Stimulated activated CD8-positive, alpha-beta memory T cell treated with anti-CD3 and anti-CD28 coated beads, Interleukin-7, amount 100 ng/mL, for 48 hours (primary cell): ENCODE data around the gene TFPI.
"Not testable (repeated sequence)": the region's sequence is repeated elsewhere in the genome, so short reads cannot be mapped to it uniquely, and the experiment has no call there.

Experiments
- DNase-seq, 2 donors: peaks; one replicate each; pipeline ENCODE4 v3.0.0-alpha.2; 2020; ENCODE audit warnings: low read depth in 1 of 2; ENCODE audit errors: extremely low read depth in 1 of 2

TFPI gene

DNA sequence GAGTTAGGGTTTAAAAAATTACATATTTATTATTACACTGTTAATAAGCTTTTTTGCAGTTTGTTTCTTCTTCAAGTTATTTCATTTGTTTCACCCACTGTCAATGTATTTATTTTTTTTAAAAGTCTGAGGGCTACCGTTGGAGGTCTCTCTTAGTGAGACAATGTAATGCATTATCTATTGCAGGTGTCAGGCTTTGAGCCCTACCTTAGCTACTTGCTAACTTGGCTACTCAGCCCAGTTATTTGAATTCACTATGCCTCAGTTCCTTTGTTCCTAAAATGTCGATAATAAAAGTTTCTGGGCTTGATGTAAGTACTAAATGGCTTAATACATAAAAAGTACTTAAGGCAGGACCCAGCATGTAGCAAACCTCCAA, 458 bp upstream of the TFPI start:
- DNase-seq, result no peak

GRCh38 chr2:187552828-187553681, 1.2 kb downstream of the TFPI start:
- DNase-seq, result no peak

DNA sequence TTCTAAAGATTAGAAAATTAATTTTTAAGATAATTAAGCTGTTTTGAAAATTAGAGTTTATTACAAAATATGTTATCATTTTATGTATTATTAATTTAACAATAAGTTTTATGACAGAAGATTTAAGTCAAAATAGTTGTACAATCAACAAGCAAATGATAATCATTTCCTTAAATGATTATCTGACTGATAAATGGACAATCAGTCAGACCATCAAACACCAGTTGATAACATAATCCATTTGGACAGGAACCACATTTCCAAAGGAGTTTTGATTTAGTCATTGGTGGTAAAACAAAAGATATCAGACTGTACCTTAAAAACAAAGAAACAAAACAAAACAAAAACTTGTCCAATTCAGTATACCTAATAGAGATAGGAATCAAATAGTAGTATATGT, 1.9 kb downstream of the TFPI start:
- no peak for DNase-seq

DNA sequence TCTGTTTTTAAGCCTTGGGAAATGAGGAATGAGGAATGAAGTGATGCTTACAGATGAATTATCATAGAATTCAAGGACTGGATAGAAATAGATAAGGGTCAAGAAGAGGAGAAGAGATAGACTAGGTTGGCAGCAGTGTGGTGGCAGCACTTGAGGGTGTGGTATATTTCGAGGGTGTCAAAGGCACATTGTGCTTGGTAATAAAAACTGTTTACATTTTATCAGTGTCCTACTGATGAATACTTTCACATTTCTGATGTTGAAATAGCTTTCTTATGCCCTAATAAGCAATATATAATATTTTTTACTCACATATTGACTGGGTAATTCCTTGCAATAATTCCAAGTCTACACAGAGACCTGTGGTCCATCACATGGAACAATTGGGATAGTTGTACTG, 3.4 kb downstream of the TFPI start:
- DNase-seq, result no peak

GRCh38 chr2:187549951-187550555, 4.2 kb downstream of the TFPI start:
- DNase-seq, result no peak

GRCh38 chr2:187549193-187549592, 5.0 kb downstream of the TFPI start:
- DNase-seq, result no peak

- no peak for DNase-seq
Measured at GRCh38 chr2:187548656-187549055, 5.6 kb downstream of the TFPI start.

DNA sequence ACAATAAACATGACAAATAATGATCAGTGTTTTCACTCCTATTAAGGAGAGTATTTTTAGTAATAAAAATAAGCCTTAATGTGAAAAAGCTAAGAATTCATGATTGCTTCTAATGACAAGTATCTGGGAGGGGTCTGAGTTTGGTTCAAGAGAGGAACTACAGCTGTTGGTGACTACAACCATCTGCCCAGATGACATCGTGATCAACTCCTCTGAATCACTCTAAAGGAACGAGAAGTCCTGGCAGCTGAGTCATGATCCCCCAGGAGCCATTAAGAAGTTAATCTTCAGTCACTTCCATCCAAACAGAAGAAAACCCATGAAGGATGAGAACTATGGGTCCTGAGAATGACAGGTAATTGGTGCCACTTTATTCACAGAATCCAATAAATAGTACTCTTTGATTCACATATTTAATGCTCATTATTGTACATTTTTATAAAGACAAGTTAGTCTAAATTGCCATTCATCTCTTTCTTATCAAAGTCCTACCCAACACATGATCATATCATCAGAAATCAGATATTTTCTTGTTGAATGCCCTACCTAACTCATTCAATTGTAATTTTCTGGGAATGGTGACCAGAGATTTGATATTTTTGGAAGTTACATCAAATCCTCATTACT, 6.8 kb downstream of the TFPI start:
- no peak for DNase-seq

DNA sequence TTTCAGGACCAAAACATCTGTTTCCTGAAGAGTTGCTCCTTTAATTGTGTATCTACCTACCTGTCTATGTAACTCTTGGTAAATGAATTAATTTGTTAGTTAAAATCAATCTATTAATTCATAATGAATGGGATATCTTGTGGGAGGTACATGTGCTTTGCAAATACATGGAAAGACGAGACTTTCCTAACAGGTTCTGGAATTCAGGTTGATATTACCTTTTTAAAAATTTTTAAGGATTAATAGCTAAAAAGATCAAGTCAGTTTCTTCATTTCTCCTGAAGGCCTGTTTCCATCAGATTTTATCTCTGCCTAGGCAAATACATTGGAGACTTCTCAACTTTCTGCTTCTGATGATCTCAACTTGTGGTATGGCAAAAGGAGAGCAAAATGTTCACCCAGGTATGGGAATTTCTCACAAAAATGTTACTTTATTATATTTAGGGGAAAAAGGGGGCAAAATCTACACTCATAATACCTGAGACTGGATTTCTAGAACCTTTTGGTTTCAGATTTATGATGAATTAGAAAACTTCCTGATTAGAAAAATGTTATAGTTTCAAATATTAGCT, 7.4 kb downstream of the TFPI start:
- no peak for DNase-seq

DNA sequence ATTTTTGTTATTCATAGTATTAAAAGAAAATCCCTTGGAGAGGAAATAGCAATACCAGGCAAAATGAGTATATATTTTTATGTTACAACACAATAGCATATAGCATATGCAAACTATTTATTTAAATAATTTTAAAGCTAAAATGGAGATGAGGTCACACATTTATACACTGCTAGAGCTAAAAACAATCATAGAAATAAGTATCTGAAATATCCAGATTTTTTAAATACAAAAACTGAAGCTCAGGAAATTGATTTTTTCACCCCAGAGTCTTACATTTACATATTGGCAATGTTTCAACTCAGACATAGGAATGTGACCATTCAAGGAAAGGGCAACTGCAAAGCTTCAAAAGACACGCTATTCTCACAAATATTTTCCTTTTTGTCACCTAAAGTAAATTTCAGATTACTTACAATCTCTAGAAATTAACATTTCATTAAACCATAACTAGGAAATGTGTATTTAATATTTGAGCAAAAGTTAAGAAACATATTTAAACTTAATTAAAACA, 8.9 kb downstream of the TFPI start:
- no peak for DNase-seq

- DNase-seq, result no peak
Measured at GRCh38 chr2:187544371-187545080, 9.7 kb downstream of the TFPI start.

DNA sequence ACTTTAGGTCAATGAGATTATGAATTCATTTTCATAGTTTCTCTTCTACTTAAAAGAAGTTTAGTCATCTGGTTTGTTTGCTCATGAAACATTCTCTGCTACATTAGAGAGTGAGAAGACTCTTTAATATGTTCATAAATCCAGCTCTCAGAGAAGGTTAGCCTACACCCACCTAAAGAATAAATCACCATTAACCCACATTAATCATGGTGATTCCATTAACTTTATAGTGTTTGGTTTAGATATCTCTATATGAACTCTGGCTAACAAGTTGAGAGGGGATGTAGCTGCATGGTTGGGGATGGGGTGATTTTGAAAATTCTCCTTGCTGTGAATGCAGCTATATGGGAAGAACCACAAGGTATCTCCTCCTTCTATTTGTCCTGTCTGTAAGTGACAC, 10.7 kb downstream of the TFPI start:
- no peak for DNase-seq

DNA sequence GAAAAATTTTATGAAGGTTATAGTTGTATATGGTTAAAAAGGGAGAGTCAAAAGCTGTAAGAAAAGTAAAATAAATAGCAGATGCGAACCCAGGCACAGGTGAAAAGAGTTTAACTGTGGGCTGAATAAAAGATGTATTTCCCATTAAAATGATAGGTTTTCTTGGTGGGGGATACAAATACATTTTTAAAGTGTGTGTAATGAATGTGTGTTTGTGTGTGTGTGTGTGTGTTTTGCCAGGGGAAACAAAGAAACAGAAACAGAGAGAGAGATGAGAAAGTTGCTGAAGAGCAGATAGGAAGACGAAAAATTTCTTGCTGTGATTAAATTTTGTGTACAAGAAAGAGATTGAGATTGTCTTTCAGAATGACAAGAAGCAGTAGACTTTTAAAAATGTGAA, 12.1 kb downstream of the TFPI start:
- DNase-seq, result no peak

DNA sequence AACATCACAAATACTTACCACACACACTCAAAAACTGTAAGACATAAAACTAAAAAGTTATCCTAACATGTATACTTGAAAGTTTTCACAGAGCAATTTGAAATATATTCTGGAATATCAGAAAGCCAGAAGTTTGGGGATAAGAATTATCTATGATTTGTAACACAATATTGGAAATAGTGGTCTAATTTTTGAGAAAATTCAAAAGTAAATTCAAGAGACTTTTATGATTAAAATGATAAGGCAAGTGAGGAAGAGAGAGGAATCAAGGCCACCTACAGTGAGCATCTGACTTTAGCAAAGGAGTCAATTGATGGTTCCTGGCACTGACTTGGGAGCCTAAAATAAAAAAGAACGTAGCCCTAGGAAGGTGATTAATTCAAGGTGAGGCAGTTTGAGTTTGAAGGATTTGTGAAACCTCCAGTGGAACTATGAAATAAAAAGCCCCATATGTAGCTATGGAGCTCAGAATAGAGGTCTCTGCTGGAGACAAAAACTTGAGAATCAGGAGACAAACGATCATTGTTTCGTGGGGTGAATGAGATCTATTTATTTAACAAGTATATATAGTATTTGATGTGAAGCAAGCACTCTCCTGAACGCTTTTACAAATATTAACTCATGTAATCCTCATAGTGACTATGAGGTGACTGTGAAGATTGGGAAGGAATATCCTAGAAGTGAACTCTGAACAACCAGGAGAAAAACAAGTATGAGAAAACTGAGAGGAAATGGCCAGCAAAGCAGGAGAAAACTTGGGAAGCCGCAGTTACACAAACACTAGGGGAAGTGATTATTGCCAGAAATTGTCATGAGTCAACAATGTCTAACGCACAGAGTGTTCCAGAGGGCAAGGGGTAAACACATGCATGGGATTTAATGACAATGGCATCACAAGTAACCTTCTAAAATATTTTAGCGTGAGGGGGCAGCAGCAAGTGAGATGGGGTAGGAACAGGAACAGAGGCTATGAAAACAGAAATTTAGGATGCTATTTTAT, 12.8 kb downstream of the TFPI start:
- DNase-seq, result no peak

DNA sequence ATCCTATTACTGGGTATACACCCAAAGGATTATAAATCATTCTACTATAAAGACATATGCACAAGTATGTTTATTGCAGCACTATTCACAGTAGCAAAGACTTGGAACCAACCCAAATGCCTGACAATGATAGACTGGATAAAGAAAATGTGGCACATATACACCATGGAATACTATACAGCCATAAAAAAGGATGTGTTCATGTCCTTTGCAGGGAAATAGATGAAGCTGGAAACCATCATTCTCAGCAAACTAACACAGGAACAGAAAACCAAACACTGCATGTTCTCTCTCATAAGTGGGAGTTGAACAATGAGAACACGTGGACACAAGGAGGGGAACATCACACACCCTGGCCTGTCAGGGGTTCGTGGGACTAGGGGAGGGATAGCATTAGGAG, 16.0 kb downstream of the TFPI start:
- DNase-seq, result not testable (repeated sequence)

DNA sequence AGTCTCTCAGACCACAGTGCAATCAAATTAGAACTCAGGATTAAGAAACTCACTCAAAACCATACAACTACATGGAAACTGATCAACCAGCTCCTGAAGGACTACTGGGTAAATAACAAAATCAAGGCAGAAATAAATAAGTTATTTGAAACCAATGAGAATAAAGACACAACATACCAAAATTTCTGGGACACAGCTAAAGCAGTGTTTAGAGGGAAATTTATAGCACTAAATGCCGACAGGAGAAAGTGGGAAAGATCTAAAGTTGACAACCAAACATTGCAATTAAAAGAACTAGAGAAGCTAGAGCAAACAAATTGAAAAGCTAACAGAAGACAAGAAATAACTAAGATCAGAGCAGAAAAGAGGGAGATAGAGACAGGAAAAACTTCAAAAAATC, 18.9 kb downstream of the TFPI start:
- not testable (repeated sequence) for DNase-seq

- no peak for DNase-seq
Measured at GRCh38 chr2:187532333-187533120, 21.7 kb downstream of the TFPI start.

- DNase-seq, result no peak
Measured at GRCh38 chr2:187529977-187530721, 24.1 kb downstream of the TFPI start.
